Dedifferentiated amniotic fluid mesenchymal stem cell (primary cell): Measurements from ENCODE around the gene CRADD.
"Not testable (repeated sequence)": the region's sequence is repeated elsewhere in the genome, so short reads cannot be mapped to it uniquely, and the experiment has no call there.

Experiments used
- DNase-seq: peaks from one replicate; pipeline ENCODE4 v3.0.0-alpha.2; 2016; ENCODE audit errors: extremely low spot score

The CRADD gene

DNA sequence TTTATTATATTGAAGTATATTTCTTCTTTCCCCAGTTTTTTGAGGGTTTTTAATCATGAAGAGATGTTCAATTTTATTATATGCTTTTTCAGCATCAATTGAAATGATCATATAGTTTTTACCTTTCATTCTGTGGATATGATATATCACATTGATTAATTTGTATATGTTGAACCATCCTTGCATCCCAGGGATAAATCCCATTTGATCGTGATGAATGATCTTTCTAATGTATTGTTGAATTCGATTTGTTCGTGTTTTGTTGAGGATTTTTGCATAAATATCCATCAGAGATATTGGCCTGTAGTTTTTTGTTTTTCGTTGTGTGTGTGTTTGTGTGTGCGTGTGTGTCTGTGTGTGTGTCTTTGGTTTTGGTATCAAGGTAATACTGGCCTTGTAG, 196.4 kb downstream of the CRADD start:
- no peak for DNase-seq

DNA sequence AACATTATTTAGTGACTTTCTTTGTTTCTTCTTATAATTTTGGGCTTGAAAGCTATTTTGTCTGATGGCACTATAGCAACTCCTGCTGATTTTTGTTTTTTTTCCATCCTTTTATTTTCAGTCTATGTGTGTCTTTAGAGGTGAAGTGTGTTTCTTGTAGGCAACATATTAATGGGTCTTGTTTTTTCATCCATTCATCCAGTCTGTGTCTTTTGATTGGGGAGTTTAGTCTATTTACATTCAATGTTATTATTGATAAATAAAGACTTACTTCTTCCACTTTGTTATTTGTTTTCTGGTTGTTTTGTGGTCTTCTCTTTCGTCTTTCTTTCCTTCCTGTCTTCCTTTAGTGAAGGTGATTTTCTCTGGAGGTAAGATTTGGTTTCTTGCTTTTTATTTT, 198.0 kb downstream of the CRADD start:
- no peak for DNase-seq

DNA sequence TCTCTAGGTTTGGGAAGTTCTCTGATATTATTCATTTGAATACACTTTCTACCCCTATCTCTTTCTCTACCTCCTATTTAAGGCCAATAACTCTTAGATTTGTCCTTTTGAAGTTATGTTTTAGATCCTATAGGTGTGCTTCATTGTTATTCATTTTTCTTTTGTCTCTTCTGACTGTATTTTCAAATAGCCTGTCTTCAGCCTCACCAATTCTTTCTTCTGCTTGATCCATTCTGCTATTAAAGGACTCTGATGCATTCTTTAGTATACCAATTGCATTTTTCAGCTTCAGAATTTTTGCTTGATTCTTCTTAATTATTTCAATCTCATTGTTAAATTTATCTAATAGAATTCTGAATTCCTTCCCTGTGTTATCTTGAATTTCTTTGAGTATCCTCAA, 199.2 kb downstream of the CRADD start:
- DNase-seq = no peak

DNA sequence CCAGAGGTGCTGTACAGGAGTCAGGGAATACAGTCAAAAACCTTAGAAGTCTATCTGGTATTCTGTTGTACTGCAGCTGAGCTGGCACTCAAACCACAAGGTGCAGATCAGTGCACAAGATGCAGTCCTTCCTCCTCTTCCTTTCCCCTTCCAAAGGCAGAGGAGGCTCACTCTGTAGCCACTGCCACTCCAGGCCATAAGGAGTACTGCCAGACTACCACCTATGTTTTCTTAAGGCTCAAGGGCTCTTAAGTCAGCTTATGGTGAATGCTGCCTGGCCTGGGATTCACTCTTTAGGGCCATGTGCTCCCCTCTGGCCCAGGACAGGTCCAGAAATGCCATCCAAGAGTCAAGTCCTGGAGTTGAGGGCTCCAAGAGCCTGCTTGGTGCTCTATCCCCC, 200.3 kb downstream of the CRADD start:
- DNase-seq = no peak

DNA sequence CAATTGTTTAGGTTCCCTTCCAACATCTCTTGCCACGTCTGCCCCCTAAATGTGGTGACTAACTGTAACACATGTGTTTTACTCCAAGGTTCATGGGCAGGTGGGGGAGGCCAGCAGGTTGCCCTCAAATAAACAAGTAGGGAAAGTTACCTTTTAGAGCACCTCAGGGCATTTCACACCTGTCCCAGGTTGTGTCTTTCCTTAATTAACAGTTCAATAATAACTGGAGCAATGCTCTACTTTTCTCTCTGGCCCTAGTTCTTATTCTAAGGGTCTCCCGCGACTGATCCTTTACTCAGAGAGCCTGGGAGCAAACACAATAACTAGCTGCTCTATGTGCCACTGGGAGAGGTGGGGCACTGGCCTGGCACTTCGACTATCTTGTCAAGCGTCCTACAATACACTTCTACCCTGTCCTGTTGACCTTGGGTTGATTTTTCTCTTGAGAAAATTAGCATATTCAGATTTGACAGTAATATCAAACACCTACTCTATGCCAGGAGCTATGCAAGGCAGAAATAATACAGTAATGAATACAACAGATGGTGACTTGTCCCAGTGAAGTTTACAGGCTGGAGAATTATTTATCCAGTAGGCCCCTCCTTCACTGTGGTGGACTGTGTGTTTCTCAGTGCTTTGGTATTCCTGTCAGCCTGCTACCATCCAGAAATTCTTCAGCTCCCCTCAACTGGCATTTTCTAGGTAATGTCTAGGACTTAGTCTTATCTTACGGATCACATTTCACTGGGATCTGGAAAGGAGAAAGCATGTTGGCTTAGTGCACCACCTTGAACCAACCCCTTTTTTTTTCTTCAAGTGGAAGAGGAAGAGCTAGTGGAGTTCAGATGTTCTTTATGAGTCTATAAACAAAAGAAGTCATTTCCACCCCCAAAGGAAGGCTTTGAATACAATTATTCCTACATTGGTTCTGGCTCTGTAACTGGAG, 202.6 kb downstream of the CRADD start:
- DNase-seq = no peak

DNA sequence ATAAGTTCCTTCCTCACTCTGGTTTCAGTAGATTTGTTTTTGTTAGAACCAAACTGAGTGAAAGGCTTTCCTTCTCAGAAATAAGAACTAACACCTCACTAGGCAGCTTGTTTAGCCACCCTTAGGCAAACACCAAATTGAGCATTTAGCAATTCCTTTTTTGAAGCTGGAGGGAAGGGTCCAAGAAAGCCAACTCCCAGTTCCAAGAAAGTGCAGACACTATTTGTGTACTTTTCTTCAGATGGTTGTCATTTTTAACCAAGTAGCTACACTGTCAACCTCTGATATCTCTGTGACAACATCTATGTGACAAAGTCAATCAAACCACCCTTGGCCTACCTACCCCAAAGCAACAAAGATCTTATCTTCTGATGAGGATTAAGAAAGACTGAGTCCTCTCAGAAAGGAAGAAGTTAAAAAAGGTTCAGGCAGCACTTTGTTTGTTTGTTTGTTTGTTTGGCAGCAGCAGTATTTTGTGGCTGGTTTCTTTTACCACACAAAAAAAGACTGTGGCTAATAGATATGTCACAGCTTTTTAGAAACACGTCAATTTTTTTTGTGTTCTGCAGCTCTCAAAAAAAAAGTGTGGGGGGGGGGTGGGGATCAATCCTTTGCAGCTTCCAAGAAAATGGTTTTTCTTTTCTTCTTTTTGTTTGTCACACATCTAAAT, 203.8 kb downstream of the CRADD start:
- no peak for DNase-seq

DNA sequence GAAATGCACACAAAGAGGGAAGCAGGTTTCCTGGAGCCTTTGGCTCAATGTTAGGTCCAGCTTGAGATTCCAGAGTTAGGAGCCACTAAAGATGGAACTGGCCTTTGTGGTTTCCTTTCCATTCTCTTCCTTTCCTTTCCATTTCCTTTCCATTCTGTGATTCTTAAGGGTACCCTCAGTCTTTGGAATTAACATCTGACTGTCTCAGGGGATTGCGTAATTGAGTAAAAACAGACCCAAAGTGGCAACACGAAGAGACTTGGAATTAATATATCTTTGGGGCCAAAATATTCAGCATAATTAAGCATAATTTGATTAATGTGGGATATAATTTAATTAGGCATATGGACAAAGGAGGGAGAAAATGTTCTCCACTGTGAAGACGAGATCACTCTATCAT, 205.6 kb downstream of the CRADD start:
- DNase-seq = no peak

DNA sequence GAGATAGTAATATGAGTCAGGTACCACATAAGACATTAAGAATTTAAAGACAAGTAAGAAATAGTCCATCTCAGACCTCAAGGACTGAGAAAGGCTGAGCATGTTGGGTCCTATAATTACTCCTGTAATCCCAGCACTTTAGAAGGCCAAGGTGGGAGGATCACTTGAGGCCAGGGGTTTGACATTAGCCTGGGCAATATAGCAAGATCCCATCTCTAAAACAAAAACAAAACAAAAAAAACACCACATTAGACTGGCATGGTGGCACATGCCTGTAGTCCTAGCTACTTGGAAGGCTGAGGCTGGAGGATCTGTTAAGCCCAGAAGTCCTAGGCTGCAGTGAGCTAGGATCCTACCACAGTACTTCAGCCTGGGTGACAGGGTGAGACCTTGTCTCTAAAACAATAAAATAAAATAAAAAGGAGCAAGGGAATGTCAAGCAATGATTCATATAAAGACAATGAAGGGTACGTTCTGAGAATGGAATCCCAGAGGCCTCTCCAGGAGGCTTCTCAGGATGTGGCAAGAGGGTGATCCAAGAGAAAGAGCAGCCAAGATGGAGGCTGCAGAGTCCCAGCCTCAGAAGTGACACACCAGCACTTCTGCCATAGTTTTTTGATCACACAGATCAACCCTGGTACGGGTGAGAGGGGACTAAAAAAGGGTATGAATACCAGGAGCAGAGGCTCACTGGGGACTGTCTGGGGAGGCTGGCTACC, 206.4 kb downstream of the CRADD start:
- peak; percentile 52 for DNase-seq

DNA sequence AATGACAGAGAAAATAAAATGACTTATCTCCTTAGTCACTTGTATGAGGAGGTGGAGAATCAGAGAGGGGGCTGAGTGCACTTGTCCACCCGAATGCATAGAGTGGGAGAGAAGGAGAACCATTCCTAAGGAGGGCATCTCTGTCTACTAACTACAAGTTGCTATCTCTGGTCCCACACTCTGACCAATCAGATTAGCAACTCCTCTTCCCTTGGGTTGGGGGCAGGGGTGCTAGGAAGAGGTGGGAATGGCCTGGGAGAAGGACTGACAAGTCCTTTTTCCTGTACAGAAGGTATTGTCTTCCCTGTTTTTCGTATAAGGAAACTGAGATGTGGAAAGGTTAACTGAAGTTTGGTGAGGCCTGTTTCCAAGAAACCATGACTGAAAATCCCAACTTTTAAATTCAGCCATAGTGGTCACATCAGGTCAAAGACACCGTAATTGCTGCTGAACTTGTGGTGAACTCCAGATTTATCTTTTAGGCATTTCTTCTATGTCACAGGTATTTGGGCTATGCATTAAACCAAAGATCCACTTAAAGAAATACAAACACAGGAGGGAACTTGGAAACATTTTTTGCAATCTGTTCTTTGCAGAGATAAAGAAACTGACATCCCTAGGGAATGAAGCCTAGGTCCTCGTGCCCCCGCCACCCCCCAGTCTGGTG, 207.8 kb downstream of the CRADD start:
- DNase-seq = no peak

DNA sequence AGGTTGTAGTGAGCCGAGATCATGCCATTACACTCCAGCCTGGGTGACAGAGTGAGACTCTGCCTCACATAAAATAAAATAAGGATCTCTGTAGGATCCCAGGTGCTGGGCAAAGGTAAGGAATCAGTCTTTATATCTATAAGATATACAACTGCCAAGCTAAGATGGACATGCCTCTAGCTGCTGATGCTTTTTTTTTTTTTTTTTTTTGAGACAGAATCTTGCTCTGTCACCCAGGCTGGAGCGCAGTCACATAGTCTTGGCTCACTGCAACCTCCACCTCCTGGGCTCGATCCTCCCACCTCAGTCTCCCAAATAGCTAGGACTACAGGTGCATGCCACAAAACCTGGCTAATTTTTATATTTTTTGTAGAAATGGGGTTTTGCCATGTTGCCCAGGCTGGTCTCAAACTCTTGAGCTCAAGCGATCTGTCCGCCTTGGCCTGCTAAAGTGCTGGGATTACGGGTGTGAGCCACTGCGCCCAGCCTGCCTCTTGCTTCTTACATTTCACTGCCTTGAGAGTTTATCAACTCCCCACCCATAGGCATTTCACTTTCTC, 208.9 kb downstream of the CRADD start:
- not testable (repeated sequence) for DNase-seq

DNA sequence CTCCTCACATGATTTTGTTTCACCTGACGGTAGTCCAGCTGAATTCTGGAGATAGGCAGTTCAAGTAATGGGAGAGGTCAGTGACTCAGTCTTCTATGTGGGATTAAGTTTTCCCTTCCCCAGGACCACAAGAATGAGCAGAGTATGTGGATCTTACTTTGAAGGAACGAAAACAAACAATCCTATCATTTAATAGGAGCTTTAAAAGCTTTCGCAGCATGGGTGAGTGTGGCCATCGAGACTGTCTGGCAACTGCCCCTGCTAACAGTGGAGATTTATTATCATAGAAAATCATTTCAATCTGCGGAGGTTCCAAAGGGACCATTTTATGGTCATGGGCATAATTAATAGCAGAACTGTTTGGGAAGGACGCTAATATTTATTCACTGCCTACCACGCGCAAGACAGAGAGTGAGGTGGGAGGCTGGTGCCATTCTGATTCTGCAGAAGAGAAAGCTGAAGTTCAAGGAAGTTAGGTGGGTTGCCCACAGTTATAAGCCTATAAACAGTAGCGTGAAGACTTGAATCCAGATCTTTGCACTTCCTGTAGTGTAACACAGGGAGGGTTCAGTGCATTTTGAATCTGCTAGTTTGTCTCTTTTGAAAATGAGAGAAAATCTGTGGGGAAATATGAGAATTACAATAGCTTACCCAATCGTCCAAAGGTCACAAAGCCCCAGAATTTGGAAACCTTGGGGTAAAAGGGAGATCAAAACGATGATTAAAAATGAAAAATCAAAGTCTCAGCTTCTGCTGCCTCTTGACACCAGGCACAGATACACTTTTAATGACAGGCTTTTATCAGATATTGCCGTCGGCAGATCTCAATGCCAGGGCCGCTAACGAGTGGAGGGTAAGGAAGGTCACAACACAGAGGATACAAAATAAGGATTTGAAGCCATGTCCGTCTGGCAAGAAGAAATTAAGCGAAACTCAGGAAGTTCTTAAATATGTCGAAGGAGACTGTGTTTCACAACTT, 209.6 kb downstream of the CRADD start:
- DNase-seq = no peak

DNA sequence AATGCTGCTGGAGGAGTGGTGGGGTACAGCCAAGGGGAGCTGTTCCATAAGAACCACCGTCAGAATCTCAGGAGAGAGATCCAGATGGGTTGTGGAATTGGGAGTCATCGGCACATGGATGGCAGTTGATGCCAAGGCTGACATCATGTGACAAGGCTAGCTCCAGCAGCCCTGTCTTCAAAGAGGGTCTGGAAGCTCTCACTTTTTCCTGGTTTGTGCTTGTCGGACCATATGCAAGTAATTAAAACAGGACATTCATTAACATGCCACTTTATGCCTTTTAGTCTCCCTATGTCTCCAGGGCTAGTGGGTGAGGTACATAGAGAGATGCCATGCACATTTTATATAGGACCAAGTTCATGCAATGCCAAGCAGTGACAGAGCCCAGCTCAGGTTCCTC, 211.8 kb downstream of the CRADD start:
- DNase-seq = no peak

DNA sequence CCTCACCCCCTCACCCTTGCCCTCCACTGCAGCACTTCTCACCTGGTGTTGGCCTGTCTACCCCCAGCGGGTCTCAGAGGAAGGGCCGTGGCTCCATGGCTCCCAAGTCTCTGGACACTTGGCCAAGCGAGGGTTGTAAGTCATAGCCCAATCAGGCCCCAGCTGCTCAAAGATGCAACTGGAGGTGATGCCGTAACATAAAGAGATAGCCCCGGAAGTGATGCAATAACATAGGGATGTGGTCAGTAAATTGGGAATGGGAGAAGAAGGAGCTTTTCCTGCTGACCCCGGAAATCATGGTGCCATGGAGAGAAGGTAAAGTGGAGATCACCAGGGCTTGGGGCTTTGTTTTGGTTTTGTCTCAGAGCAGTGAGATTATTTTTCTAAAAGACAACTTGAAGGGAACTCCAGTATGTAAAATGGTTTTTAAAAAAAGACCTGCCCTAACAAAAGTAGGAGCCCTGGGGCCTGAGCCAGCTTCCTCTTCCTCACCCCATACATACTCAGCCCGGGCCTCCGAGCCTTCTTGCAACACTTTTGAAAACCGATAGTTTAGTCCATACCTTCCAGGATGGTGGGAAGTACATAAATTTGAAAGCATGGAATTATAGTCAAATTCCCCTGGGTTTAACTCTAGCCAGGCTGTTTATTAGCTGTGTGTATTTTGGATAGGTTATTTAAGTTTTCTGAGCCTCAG, 212.5 kb downstream of the CRADD start:
- no peak for DNase-seq

DNA sequence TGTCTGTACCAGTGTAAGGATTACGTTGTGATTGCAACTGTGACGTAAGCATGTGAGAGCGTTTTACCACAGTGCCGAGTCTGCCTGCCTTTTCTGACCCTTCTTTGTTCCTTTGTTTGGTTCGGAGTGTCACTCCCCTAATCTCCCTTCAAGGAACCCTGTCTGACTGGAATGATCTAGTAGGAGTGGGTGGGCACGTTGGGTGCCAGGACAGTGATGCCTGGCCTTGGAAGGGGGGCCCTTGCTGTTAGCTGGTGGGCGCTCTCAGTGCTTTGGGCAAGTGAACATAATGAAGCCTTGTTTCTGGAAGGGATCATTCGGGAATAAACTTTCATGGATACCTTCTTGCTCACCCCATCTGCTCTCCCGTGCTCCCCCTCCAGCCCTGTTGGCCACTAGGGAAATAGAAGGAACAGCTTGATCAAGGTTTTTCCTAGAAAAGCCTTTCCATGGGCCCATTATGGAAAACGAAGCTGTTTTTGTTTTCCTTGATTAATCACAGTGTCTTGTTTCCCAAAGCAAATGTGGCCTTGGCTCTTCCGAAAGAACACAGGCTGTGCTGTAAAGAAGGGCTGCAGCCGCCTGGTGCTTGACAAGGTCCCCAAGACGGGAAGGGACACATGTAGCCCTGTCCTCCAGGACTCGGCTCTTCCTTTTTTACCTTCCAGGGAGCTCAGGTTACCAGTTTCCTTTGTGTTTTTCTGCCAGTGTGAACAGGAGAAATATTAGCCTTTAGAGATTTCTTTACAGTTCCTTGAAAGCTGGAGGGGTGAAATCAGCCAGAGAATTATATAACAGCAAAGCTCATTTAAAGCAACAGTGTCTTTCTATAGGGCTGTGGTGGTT, 215.5 kb downstream of the CRADD start:
- DNase-seq = no peak

DNA sequence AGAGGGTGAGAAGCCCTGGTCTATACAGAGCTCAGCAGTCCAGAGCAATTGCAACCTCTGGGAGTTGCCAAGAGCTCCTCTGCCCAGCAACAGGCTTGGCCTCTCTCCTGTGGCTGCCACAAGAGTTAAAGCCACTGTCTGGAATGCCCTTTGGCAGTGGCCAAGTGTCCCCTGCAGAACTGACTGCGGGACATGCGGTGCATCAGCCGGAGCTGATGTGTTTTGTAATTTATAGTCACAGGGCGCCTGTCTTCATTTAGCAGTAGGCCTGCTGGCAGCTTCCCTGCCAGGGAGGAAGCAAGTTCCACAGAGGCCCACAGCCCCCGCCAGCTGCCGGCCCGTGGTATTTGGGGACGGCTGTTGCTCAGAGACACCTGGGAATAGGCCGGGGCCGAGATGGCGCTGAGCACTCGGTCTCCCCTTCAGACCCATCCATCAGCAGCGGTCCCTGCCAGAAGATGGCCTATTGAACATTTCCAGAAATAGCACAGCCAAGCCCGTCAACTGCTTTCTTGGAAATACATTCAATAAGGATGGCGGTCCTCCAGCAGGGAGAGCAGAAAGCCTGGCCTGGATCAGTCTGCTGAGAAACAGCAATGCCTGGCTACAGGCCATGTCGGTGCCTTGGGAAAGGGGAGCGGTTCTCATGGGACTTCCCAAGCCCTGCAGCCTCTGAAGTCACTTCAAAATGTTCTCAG, 217.4 kb downstream of the CRADD start:
- DNase-seq = no peak

DNA sequence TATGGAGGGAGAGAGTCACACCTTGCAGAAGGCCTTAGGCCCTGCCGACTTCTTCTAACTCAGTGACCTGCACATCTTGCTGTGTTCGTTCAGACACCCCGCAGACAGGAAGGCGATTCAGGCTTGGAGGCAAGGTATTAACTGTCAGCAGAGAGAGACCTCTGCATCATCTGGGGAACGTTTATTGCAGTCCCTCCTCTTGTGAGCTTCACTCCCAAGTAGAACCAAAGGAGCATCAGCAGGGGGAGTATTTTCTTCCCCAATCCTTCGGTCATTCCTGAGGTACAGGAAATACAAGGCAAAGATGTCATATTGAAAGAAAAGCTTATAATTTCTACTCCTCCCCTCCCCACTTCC, 217.9 kb downstream of the CRADD start:
- no peak for DNase-seq

DNA sequence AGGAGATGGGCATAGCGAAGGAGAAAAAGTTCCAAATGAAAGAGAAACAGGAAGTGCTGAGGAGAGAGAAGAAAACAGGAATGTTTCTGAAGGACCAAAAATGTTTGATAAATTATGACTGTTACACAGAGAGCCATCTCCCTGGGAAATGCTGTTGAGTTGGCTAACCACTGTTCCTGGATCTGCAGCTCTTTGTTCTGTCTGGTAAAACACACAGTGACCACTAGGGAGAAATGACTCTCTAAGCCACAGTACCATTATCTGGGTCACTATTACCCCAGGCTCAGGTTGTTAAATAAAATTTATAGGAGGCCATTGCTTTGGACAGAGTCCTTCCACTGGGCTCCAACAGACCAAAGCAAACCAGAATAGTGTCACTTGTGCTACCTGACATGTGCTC, 219.3 kb downstream of the CRADD start:
- DNase-seq = no peak

DNA sequence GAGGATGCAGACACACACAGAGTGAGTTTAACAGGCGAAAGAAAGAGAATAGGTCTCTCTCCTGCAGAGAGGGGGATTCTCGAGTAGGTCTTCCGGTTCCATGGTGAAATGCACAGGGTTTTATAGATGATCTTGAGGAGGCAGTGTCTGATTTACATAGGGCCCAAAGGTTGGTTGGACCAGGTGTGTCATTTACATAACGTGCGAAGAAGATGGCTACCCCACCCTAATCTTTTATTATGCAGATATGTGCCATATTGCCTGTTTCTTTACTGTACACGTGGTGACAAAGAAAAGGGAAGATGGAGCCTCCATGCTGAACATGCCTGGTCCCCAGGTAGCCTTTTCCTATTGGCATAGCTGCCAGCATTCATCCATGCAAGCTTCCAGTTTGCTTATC, 219.8 kb downstream of the CRADD start:
- DNase-seq = no peak
